ENCODE data around the gene TRIP6.

The TRIP6 gene

GRCh38 chr7:100879685-100880261 is 12.6 kb downstream of the TRIP6 start:
- H3K4me1 ChIP-seq (ENCODE audit: insufficient read depth, low read length) = peaks cover 6% of the 10 kb centered on the region; the same call in 1 of the 2 replicates
- no peaks in the 10 kb centered on the region for H3K9me3 ChIP-seq (ENCODE audit: insufficient read depth, low read depth, low read length)

GRCh38 chr7:100880645-100881044 is 13.5 kb downstream of the TRIP6 start:
- Histone ChIP-seq H3K36me3 (ENCODE audit: insufficient read depth, low read depth, low read length) (peaks cover 95% of the 10 kb centered on the region), H3K9ac (ENCODE audit: low read depth, low read length) (no peak overlapping the region), H3K4me3 (ENCODE audit: low read length) (no peak overlapping the region), H3K27ac (ENCODE audit: low read length) (no peak overlapping the region), H3K4me1 (ENCODE audit: insufficient read depth, low read length) (peaks cover 6% of the 10 kb centered on the region; the same call in 1 of the 2 replicates), H3K27me3 (ENCODE audit: insufficient read depth, low read length) (no peaks in the 10 kb centered on the region), H3K9me3 (ENCODE audit: insufficient read depth, low read depth, low read length) (no peaks in the 10 kb centered on the region)

More at GRCh38 chr7:100879685-100880261, 12.6 kb downstream of the TRIP6 start:
- no peak overlapping the region for H3K4me3 ChIP-seq (ENCODE audit: low read length)
- H3K36me3 ChIP-seq (ENCODE audit: insufficient read depth, low read depth, low read length) = peaks cover 86% of the 10 kb centered on the region
- no peak overlapping the region for H3K27ac ChIP-seq (ENCODE audit: low read length)
- H3K27me3 ChIP-seq (ENCODE audit: insufficient read depth, low read length) = no peaks in the 10 kb centered on the region
- H3K9ac ChIP-seq (ENCODE audit: low read depth, low read length) = no peak overlapping the region

- peaks cover 99% of the 10 kb centered on the region for H3K36me3 ChIP-seq (ENCODE audit: insufficient read depth, low read depth, low read length)
- peaks cover 6% of the 10 kb centered on the region; the same call in 1 of the 2 replicates for H3K4me1 ChIP-seq (ENCODE audit: insufficient read depth, low read length)
- no peak overlapping the region for H3K27ac ChIP-seq (ENCODE audit: low read length)
- no peaks in the 10 kb centered on the region for H3K27me3 ChIP-seq (ENCODE audit: insufficient read depth, low read length)
- no peak overlapping the region for H3K4me3 ChIP-seq (ENCODE audit: low read length)
- H3K9me3 ChIP-seq (ENCODE audit: insufficient read depth, low read depth, low read length) = no peaks in the 10 kb centered on the region
- no peak overlapping the region for H3K9ac ChIP-seq (ENCODE audit: low read depth, low read length)
Measured at GRCh38 chr7:100881136-100881535, 13.9 kb downstream of the TRIP6 start.

- Histone ChIP-seq H3K9ac (ENCODE audit: low read depth, low read length) (no peak overlapping the region), H3K9me3 (ENCODE audit: insufficient read depth, low read depth, low read length) (no peaks in the 10 kb centered on the region), H3K27me3 (ENCODE audit: insufficient read depth, low read length) (no peaks in the 10 kb centered on the region), H3K27ac (ENCODE audit: low read length) (no peak overlapping the region), H3K4me1 (ENCODE audit: insufficient read depth, low read length) (no peaks in the 10 kb centered on the region; the same call in none of the 2 replicates), H3K4me3 (ENCODE audit: low read length) (no peak overlapping the region), H3K36me3 (ENCODE audit: insufficient read depth, low read depth, low read length) (peaks cover 99% of the 10 kb centered on the region)
Measured at GRCh38 chr7:100882201-100882600, 15.0 kb downstream of the TRIP6 start.

- H3K27ac ChIP-seq (ENCODE audit: low read length) = no peak overlapping the region
- peaks cover 99% of the 10 kb centered on the region for H3K36me3 ChIP-seq (ENCODE audit: insufficient read depth, low read depth, low read length)
- H3K9me3 ChIP-seq (ENCODE audit: insufficient read depth, low read depth, low read length) = no peaks in the 10 kb centered on the region
- H3K4me3 ChIP-seq (ENCODE audit: low read length) = no peak overlapping the region
- no peak overlapping the region for H3K9ac ChIP-seq (ENCODE audit: low read depth, low read length)
- no peaks in the 10 kb centered on the region for H3K27me3 ChIP-seq (ENCODE audit: insufficient read depth, low read length)
- no peaks in the 10 kb centered on the region; the same call in none of the 2 replicates for H3K4me1 ChIP-seq (ENCODE audit: insufficient read depth, low read length)
Measured at GRCh38 chr7:100882785-100883526, 15.8 kb downstream of the TRIP6 start.

- no peak overlapping the region for H3K4me3 ChIP-seq (ENCODE audit: low read length)
- H3K4me1 ChIP-seq (ENCODE audit: insufficient read depth, low read length) = peaks cover 5% of the 10 kb centered on the region
- no peaks in the 10 kb centered on the region for H3K9me3 ChIP-seq (ENCODE audit: insufficient read depth, low read depth, low read length)
- H3K36me3 ChIP-seq (ENCODE audit: insufficient read depth, low read depth, low read length) = peaks cover 89% of the 10 kb centered on the region
- H3K27me3 ChIP-seq (ENCODE audit: insufficient read depth, low read length) = no peaks in the 10 kb centered on the region
- H3K9ac ChIP-seq (ENCODE audit: low read depth, low read length) = no peak overlapping the region
- H3K27ac ChIP-seq (ENCODE audit: low read length) = no peak overlapping the region
Measured at GRCh38 chr7:100884736-100885439, 17.7 kb downstream of the TRIP6 start.

- Histone ChIP-seq H3K36me3 (ENCODE audit: insufficient read depth, low read depth, low read length) (peaks cover 83% of the 10 kb centered on the region), H3K27me3 (ENCODE audit: insufficient read depth, low read length) (no peaks in the 10 kb centered on the region), H3K4me3 (ENCODE audit: low read length) (no peak overlapping the region), H3K27ac (ENCODE audit: low read length) (no peak overlapping the region), H3K4me1 (ENCODE audit: insufficient read depth, low read length) (peaks cover 5% of the 10 kb centered on the region), H3K9ac (ENCODE audit: low read depth, low read length) (no peak overlapping the region), H3K9me3 (ENCODE audit: insufficient read depth, low read depth, low read length) (no peaks in the 10 kb centered on the region)
Measured at GRCh38 chr7:100885440-100886141, 18.4 kb downstream of the TRIP6 start.

GRCh38 chr7:100886142-100886935 is 19.2 kb downstream of the TRIP6 start:
- no peak overlapping the region for H3K27ac ChIP-seq (ENCODE audit: low read length)
- no peak overlapping the region for H3K4me3 ChIP-seq (ENCODE audit: low read length)
- H3K4me1 ChIP-seq (ENCODE audit: insufficient read depth, low read length) = peaks cover 6% of the 10 kb centered on the region
- H3K27me3 ChIP-seq (ENCODE audit: insufficient read depth, low read length) = no peaks in the 10 kb centered on the region
- H3K9me3 ChIP-seq (ENCODE audit: insufficient read depth, low read depth, low read length) = no peaks in the 10 kb centered on the region
- peaks cover 75% of the 10 kb centered on the region for H3K36me3 ChIP-seq (ENCODE audit: insufficient read depth, low read depth, low read length)
- H3K9ac ChIP-seq (ENCODE audit: low read depth, low read length) = no peak overlapping the region

GRCh38 chr7:100886936-100887515 is 19.8 kb downstream of the TRIP6 start:
- no peak overlapping the region for H3K27ac ChIP-seq (ENCODE audit: low read length)
- no peak overlapping the region for H3K4me3 ChIP-seq (ENCODE audit: low read length)
- no peak overlapping the region for H3K9ac ChIP-seq (ENCODE audit: low read depth, low read length)
- no peaks in the 10 kb centered on the region for H3K27me3 ChIP-seq (ENCODE audit: insufficient read depth, low read length)
- H3K9me3 ChIP-seq (ENCODE audit: insufficient read depth, low read depth, low read length) = no peaks in the 10 kb centered on the region
- H3K36me3 ChIP-seq (ENCODE audit: insufficient read depth, low read depth, low read length) = peaks cover 69% of the 10 kb centered on the region
- peaks cover 10% of the 10 kb centered on the region for H3K4me1 ChIP-seq (ENCODE audit: insufficient read depth, low read length)

- Histone ChIP-seq H3K9ac (ENCODE audit: low read depth, low read length) (peak overlapping the region; percentile 89; the same call in 1 of the 2 replicates), H3K27me3 (ENCODE audit: insufficient read depth, low read length) (no peaks in the 10 kb centered on the region), H3K36me3 (ENCODE audit: insufficient read depth, low read depth, low read length) (peaks cover 62% of the 10 kb centered on the region), H3K27ac (ENCODE audit: low read length) (no peak overlapping the region), H3K4me3 (ENCODE audit: low read length) (peak overlapping the region; percentile 70; the same call in 1 of the 2 replicates), H3K4me1 (ENCODE audit: insufficient read depth, low read length) (peaks cover 10% of the 10 kb centered on the region), H3K9me3 (ENCODE audit: insufficient read depth, low read depth, low read length) (no peaks in the 10 kb centered on the region)
Measured at GRCh38 chr7:100887516-100888290, 20.5 kb downstream of the TRIP6 start.

Data from iPS-20b (cell line).